Measurements from ENCODE around the gene UBAC2. TPM values are rescaled to one million over a fixed set of nuclear protein-coding genes. Genes with fewer than 3 reads are reported as not detected.

Gene UBAC2
- total and polyA plus RNA-seq, 2 experiments from 2014 or later = 78.2 to 83.1 TPM

- no peak for DNase-seq (ENCODE audit: low spot score)
- 96% methylated on average over 1 of the region's 1 CpG for WGBS (ENCODE audit: low lambda C conversion rate, missing lambda C conversion rate)
- H3K79me2 ChIP-seq = no peaks in the 10 kb centered on the region
Measured at GRCh38 chr13:99161512-99161911, 39.1 kb upstream of the UBAC2 start.

GRCh38 chr13:99162567-99163361 lies 37.9 kb upstream of the UBAC2 start:
- Histone ChIP-seq H3K9me2 (replicated peaks; ENCODE audit: insufficient read depth) (no peaks in the 10 kb centered on the region), H3K79me2 (no peaks in the 10 kb centered on the region), H3K4me1 (ENCODE audit: insufficient read depth) (peaks cover 10% of the 10 kb centered on the region), H3K36me3 (replicated peaks; ENCODE audit: insufficient read depth, low read depth) (no peaks in the 10 kb centered on the region), H4K20me1 (ENCODE audit: insufficient read depth, poor library complexity, severe bottlenecking) (no peaks in the 10 kb centered on the region), H3K4me3 (no peak overlapping the region), H3K27me3 (no peaks in the 10 kb centered on the region), H3K4me2 (no peak overlapping the region), H3K9me3 (ENCODE audit: low read depth) (no peaks in the 10 kb centered on the region), H2AFZ (no peak overlapping the region), H3K27ac (no peak overlapping the region)
- TF ChIP-seq EZH2phosphoT487 (IDR thresholded peaks at IDR 0.05; ENCODE audit: low read depth, severe bottlenecking, unreplicated experiment) (no peak), EZH2 (IDR thresholded peaks at IDR 0.05; ENCODE audit: borderline replicate concordance) (no peak), CTCF (IDR thresholded peaks at IDR 0.05; ENCODE audit: poor library complexity) (no peak)
- DNase-seq (ENCODE audit: low spot score) = no peak
- WGBS (ENCODE audit: low lambda C conversion rate, missing lambda C conversion rate) = 72% methylated on average over 13 of the region's 13 CpGs

More at GRCh38 chr13:99161512-99161911, 39.1 kb upstream of the UBAC2 start:
- TF ChIP-seq EZH2 (IDR thresholded peaks at IDR 0.05; ENCODE audit: borderline replicate concordance) (no peak), CTCF (IDR thresholded peaks at IDR 0.05; ENCODE audit: poor library complexity) (no peak), EZH2phosphoT487 (IDR thresholded peaks at IDR 0.05; ENCODE audit: low read depth, severe bottlenecking, unreplicated experiment) (no peak)
- no peak overlapping the region for H2AFZ ChIP-seq
- no peaks in the 10 kb centered on the region for H4K20me1 ChIP-seq (ENCODE audit: insufficient read depth, poor library complexity, severe bottlenecking)
- H3K4me2 ChIP-seq = no peak overlapping the region
- H3K27me3 ChIP-seq = no peaks in the 10 kb centered on the region
- no peak overlapping the region for H3K4me3 ChIP-seq
- no peaks in the 10 kb centered on the region for H3K9me3 ChIP-seq (ENCODE audit: low read depth)
- no peaks in the 10 kb centered on the region for H3K36me3 ChIP-seq (replicated peaks; ENCODE audit: insufficient read depth, low read depth)
- H3K4me1 ChIP-seq (ENCODE audit: insufficient read depth) = peaks cover 10% of the 10 kb centered on the region
- H3K27ac ChIP-seq = no peak overlapping the region
- no peaks in the 10 kb centered on the region for H3K9me2 ChIP-seq (replicated peaks; ENCODE audit: insufficient read depth)

GRCh38 chr13:99164226-99164625 lies 36.4 kb upstream of the UBAC2 start:
- DNase-seq (ENCODE audit: low spot score) = no peak
- Histone ChIP-seq H3K9me2 (replicated peaks; ENCODE audit: insufficient read depth) (no peaks in the 10 kb centered on the region), H3K9me3 (ENCODE audit: low read depth) (no peaks in the 10 kb centered on the region), H4K20me1 (ENCODE audit: insufficient read depth, poor library complexity, severe bottlenecking) (no peaks in the 10 kb centered on the region), H3K79me2 (no peaks in the 10 kb centered on the region), H3K4me3 (no peak overlapping the region), H3K27ac (no peak overlapping the region), H3K4me1 (ENCODE audit: insufficient read depth) (peaks cover 3% of the 10 kb centered on the region), H3K27me3 (no peaks in the 10 kb centered on the region), H3K4me2 (no peak overlapping the region), H3K36me3 (replicated peaks; ENCODE audit: insufficient read depth, low read depth) (no peaks in the 10 kb centered on the region), H2AFZ (no peak overlapping the region)
- TF ChIP-seq EZH2 (IDR thresholded peaks at IDR 0.05; ENCODE audit: borderline replicate concordance) = no peak
- no peak for TF ChIP-seq EZH2phosphoT487 (IDR thresholded peaks at IDR 0.05; ENCODE audit: low read depth, severe bottlenecking, unreplicated experiment)
- TF ChIP-seq CTCF (IDR thresholded peaks at IDR 0.05; ENCODE audit: poor library complexity) = no peak
- 91% methylated on average over 5 of the region's 5 CpGs for WGBS (ENCODE audit: low lambda C conversion rate, missing lambda C conversion rate)

Data from hepatocyte (in vitro differentiated cells).